MM.1S (cell line): ENCODE data around the gene GPA33.

Experiments
- DNase-seq: peaks from one replicate; pipeline ENCODE4 v3.0.0-alpha.2; 2015
- H2AFZ ChIP-seq: fragments of 300-600 bp; sonication (generic); 2 replicates; pipeline ENCODE4 v1.6.0; 2016; ENCODE audit warnings: antibody characterized with exemption, low read length
- H3F3A ChIP-seq: fragments of 300-600 bp; sonication (generic); 2 replicates; pipeline ENCODE4 v1.6.1; 2016; ENCODE audit warnings: mild to moderate bottlenecking, antibody characterized with exemption, low read length, moderate library complexity, mixed read lengths; ENCODE audit not compliant: insufficient read depth
- H3K27ac ChIP-seq: fragments of 300-600 bp; sonication (generic); 2 replicates; pipeline ENCODE4 v1.5.1; 2016; ENCODE audit warnings: mild to moderate bottlenecking, low read length
- H3K27me3 ChIP-seq: fragments of 300-600 bp; sonication (generic); replicated peaks from 2 replicates; pipeline ENCODE4 v1.6.0; 2016; ENCODE audit warnings: low read length; ENCODE audit not compliant: insufficient read depth
- H3K36me3 ChIP-seq: fragments of 300-600 bp; sonication (generic); replicated peaks from 2 replicates; pipeline ENCODE4 v1.6.1; 2016; ENCODE audit warnings: mild to moderate bottlenecking, low read length, mixed read lengths; ENCODE audit not compliant: insufficient read depth
- H3K4me1 ChIP-seq: fragments of 300-600 bp; sonication (generic); 2 replicates; pipeline ENCODE4 v1.6.1; 2016; ENCODE audit warnings: low read length, mixed read lengths
- H3K4me2 ChIP-seq: fragments of 300-600 bp; sonication (generic); 2 replicates; pipeline ENCODE4 v1.6.0; 2016; ENCODE audit warnings: low read depth, low read length
- H3K4me3 ChIP-seq: fragments of 300-600 bp; sonication (generic); 2 replicates; pipeline ENCODE4 v1.5.1; 2016; ENCODE audit warnings: low read length, mixed read lengths
- H3K79me2 ChIP-seq: fragments of 300-600 bp; sonication (generic); 2 replicates; pipeline ENCODE4 v1.6.1; 2016; ENCODE audit warnings: mixed run types, low read length, mixed read lengths
- H3K9ac ChIP-seq: fragments of 300-600 bp; sonication (generic); 2 replicates; pipeline ENCODE4 v1.6.1; 2016; ENCODE audit warnings: low read length, mixed read lengths
- H3K9me2 ChIP-seq: fragments of 300-600 bp; sonication (generic); replicated peaks from 2 replicates; pipeline ENCODE4 v1.6.1; 2016; ENCODE audit warnings: mild to moderate bottlenecking, low read length, mixed read lengths; ENCODE audit not compliant: insufficient read depth
- H3K9me3 ChIP-seq: fragments of 300-600 bp; sonication (generic); replicated peaks from 2 replicates; pipeline ENCODE4 v1.6.1; 2016; ENCODE audit warnings: mild to moderate bottlenecking, low read length, mixed read lengths; ENCODE audit not compliant: insufficient read depth
- H4K20me1 ChIP-seq: fragments of 300-600 bp; sonication (generic); 2 replicates; pipeline ENCODE4 v1.6.1; 2016; ENCODE audit warnings: mild to moderate bottlenecking, low read length, moderate library complexity, mixed read lengths; ENCODE audit not compliant: insufficient read depth
- CTCF ChIP-seq: fragments of 300-600 bp; sonication (generic); IDR thresholded peaks from 2 replicates; pipeline ENCODE4 v1.5.1; 2016; ENCODE audit warnings: antibody characterized with exemption, low read length, mixed read lengths
- EZH2 ChIP-seq: fragments of 300-600 bp; sonication (generic); optimal IDR thresholded peaks from 2 replicates; pipeline ENCODE3; 2017; ENCODE audit warnings: low read depth, mild to moderate bottlenecking, antibody characterized with exemption, low read length, mixed read lengths
- EZH2phosphoT487 ChIP-seq: fragments of 300-600 bp; sonication (generic); IDR thresholded peaks from 2 replicates; pipeline ENCODE4 v1.6.1; 2018; ENCODE audit warnings: antibody characterized with exemption, low read length

Gene GPA33

DNA sequence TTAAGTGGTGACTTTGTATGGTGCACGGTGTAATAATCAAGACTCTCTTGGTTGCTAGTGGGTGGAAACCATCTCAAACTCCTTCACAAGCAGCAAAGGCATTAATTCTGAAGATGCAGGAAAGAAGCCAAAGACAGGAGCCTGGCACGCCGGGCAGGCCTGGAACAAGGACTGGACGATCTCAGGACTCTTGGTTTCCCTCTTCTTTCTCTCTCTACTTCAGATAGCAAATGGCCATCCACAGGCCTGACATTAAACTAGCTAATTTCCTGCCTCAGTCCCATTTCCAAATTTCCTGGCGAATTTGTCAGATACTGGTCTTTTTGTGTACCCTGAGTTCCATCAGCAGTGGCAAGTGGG, 31.9 kb upstream of the GPA33 start:
- Histone ChIP-seq H3K4me2 (no peak overlapping the region), H3K9me3 (no peaks in the 10 kb centered on the region), H3K9ac (no peak overlapping the region), H3K27ac (no peak overlapping the region), H3K27me3 (no peaks in the 10 kb centered on the region), H3K4me3 (no peak overlapping the region), H3K79me2 (no peaks in the 10 kb centered on the region), H3K9me2 (no peaks in the 10 kb centered on the region), H3K36me3 (no peaks in the 10 kb centered on the region), H3K4me1 (no peaks in the 10 kb centered on the region), H2AFZ (no peak overlapping the region), H4K20me1 (no peaks in the 10 kb centered on the region), H3F3A (no peaks in the 10 kb centered on the region)
- TF ChIP-seq EZH2 (no peak), EZH2phosphoT487 (no peak), CTCF (no peak)
- no peak for DNase-seq

GRCh38 chr1:167121375-167122120, 31.4 kb upstream of the GPA33 start:
- H3K36me3 ChIP-seq = no peaks in the 10 kb centered on the region
- H3K27ac ChIP-seq = no peak overlapping the region
- H3K27me3 ChIP-seq = no peaks in the 10 kb centered on the region
- no peak overlapping the region for H2AFZ ChIP-seq
- no peak overlapping the region for H3K9ac ChIP-seq
- no peak overlapping the region for H3K4me3 ChIP-seq
- TF ChIP-seq CTCF = no peak
- TF ChIP-seq EZH2 = no peak
- no peak for TF ChIP-seq EZH2phosphoT487
- DNase-seq = no peak
- H4K20me1 ChIP-seq = no peaks in the 10 kb centered on the region
- H3K9me2 ChIP-seq = no peaks in the 10 kb centered on the region
- H3K4me2 ChIP-seq = no peak overlapping the region
- H3K79me2 ChIP-seq = no peaks in the 10 kb centered on the region
- no peaks in the 10 kb centered on the region for H3K9me3 ChIP-seq
- H3F3A ChIP-seq = no peaks in the 10 kb centered on the region
- no peaks in the 10 kb centered on the region for H3K4me1 ChIP-seq

DNA sequence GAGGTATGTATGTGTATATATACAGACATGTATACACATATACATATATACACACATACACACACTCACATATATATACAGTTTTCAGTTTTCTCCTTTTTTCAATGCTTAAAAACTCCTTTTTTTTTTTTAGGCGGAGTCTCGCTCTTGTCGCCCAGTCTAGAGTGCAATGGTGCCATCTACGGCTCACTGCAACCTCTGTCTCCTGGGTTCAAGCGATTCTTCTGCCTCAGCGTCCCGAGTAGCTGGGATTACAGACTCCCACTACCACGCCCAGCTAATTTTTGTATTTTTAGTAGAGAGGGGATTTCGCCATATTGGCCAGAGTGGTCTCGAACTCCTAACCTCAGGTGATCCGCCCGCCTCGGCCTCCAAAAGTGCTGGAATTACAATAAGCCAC, 30.7 kb upstream of the GPA33 start:
- TF ChIP-seq CTCF = no peak
- TF ChIP-seq EZH2 = no peak
- TF ChIP-seq EZH2phosphoT487 = no peak
- DNase-seq = no peak
- no peak overlapping the region for H3K9ac ChIP-seq
- H3K79me2 ChIP-seq = no peaks in the 10 kb centered on the region
- H3K9me3 ChIP-seq = no peaks in the 10 kb centered on the region
- no peak overlapping the region for H2AFZ ChIP-seq
- no peaks in the 10 kb centered on the region for H3F3A ChIP-seq
- no peak overlapping the region for H3K4me3 ChIP-seq
- no peaks in the 10 kb centered on the region for H3K27me3 ChIP-seq
- H4K20me1 ChIP-seq = no peaks in the 10 kb centered on the region
- H3K27ac ChIP-seq = no peak overlapping the region
- no peaks in the 10 kb centered on the region for H3K9me2 ChIP-seq
- no peaks in the 10 kb centered on the region for H3K36me3 ChIP-seq
- H3K4me1 ChIP-seq = no peaks in the 10 kb centered on the region
- H3K4me2 ChIP-seq = no peak overlapping the region
